Neutrophil (primary cell): ENCODE data around the gene VTN.

Experiments used
- H3K27ac ChIP-seq: fragments of 200-600 bp; sonication (generic); 2 replicates; pipeline ENCODE4 v1.5.1; 2016; ENCODE audit warnings: mild to moderate bottlenecking, moderate library complexity
- H3K27me3 ChIP-seq: fragments of 200-600 bp; sonication (generic); 2 replicates; pipeline ENCODE4 v1.6.0; 2016; ENCODE audit warnings: mild to moderate bottlenecking
- H3K36me3 ChIP-seq: fragments of 200-600 bp; sonication (generic); 2 replicates; pipeline ENCODE4 v1.5.1; 2017
- H3K4me1 ChIP-seq, 2 experiments: fragments of 200-600 bp in 1 of 2; sonication (generic) in 1 of 2; 1 replicate in 1 of 2; 2 replicates in 1 of 2; pipeline versions ENCODE4 v1.5.1 to v1.6.1; 2013 to 2016; ENCODE audit warnings: low read depth in 1 of 2, low read length in 1 of 2, mild to moderate bottlenecking in 1 of 2, moderate library complexity in 1 of 2; ENCODE audit not compliant: control insufficient read depth in 1 of 2, insufficient read depth in 1 of 2
- H3K4me3 ChIP-seq, 2 experiments: fragments of 200-600 bp in 1 of 2; sonication (generic) in 1 of 2; 1 replicate in 1 of 2; 2 replicates in 1 of 2; pipeline ENCODE4 v1.5.1; 2013 to 2016; ENCODE audit warnings: low read depth in 1 of 2, low read length in 1 of 2, mild to moderate bottlenecking in 1 of 2, moderate library complexity in 1 of 2
- H3K9me3 ChIP-seq: fragments of 200-600 bp; sonication (generic); 2 replicates; pipeline ENCODE4 v1.5.1; 2016
- CTCF ChIP-seq: fragments of 200-600 bp; sonication (generic); IDR thresholded peaks from 2 replicates; pipeline ENCODE4 v1.5.1; 2016; ENCODE audit warnings: antibody characterized with exemption

Gene VTN

GRCh38 chr17:28363186-28363585 is 6.9 kb downstream of the VTN start:
- Histone ChIP-seq H3K4me3 (no peak overlapping the region), H3K27me3 (no peaks in the 10 kb centered on the region), H3K4me1 (peaks cover 3 to 4% of the 10 kb centered on the region in 2 experiments), H3K9me3 (no peaks in the 10 kb centered on the region), H3K36me3 (peaks cover 80% of the 10 kb centered on the region), H3K27ac (no peak overlapping the region)
- no peak for TF ChIP-seq CTCF

GRCh38 chr17:28357901-28358197 is 12.3 kb downstream of the VTN start:
- Histone ChIP-seq H3K9me3 (no peaks in the 10 kb centered on the region), H3K4me1 (peaks cover 18 to 20% of the 10 kb centered on the region in 2 experiments), H3K36me3 (peaks cover 57% of the 10 kb centered on the region), H3K4me3 (peak overlapping the region; percentile 80 to 94), H3K27me3 (no peaks in the 10 kb centered on the region), H3K27ac (peak overlapping the region; percentile 88)
- TF ChIP-seq CTCF: no peak

GRCh38 chr17:28357061-28357900 is 12.8 kb downstream of the VTN start, which contains the start of gene POLDIP2:
POLDIP2 (minus strand) TSS chr17:28357527; CDS start chr17:28357448, 79 bp downstream.
- H3K9me3 ChIP-seq: no peaks in the 10 kb centered on the region
- peaks cover 18 to 20% of the 10 kb centered on the region in 2 experiments for H3K4me1 ChIP-seq
- H3K4me3 ChIP-seq: peak within 1 kb of the TSS; percentile 80 to 94
- TF ChIP-seq CTCF: peak; percentile 64
- H3K27me3 ChIP-seq: no peaks in the 10 kb centered on the region
- peaks cover 56% of the 10 kb centered on the region for H3K36me3 ChIP-seq
- peak within 1 kb of the TSS; percentile 88 for H3K27ac ChIP-seq

GRCh38 chr17:28350271-28350670 is 19.8 kb downstream of the VTN start:
- H3K4me1 ChIP-seq: no peaks in the 10 kb centered on the region
- H3K36me3 ChIP-seq: peaks cover 94% of the 10 kb centered on the region
- H3K27ac ChIP-seq: no peak overlapping the region
- H3K27me3 ChIP-seq: no peaks in the 10 kb centered on the region
- no peak for TF ChIP-seq CTCF
- no peak overlapping the region for H3K4me3 ChIP-seq
- H3K9me3 ChIP-seq: no peaks in the 10 kb centered on the region

DNA sequence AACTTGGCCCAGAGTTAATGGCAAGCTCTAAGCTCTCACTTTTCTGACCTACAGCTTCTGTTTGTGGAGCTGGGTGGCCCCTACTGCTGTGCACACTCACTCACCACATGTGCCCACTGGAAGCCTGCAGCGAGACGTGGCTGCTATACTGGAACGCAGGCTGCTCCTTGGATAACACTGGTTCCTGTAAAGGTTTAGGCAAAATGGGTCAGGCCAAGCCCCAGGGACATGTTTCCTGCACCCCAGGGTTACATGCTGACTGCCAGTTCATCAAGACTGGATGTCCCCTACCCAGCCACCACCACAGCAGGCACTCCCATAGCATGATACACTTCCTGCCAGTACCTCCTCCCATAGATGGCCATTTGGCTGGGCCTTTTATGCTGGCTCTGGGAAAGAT is 21.1 kb downstream of the VTN start:
- TF ChIP-seq CTCF: no peak
- Histone ChIP-seq H3K4me1 (no peaks in the 10 kb centered on the region), H3K4me3 (no peak overlapping the region), H3K27me3 (no peaks in the 10 kb centered on the region), H3K27ac (no peak overlapping the region), H3K9me3 (no peaks in the 10 kb centered on the region), H3K36me3 (peaks cover 99% of the 10 kb centered on the region)
